GM12801 (cell line): ENCODE measurements around the gene PIGBOS1.

Experiments used
- TF ChIP-seq, protein P1 (sequence below): IDR thresholded peaks from one replicate; pipeline ENCODE4 v1.5.1; 2011; ENCODE audit warnings: control low read depth; ENCODE audit not compliant: insufficient read length; ENCODE audit errors: extremely low read depth

PIGBOS1 gene

DNA sequence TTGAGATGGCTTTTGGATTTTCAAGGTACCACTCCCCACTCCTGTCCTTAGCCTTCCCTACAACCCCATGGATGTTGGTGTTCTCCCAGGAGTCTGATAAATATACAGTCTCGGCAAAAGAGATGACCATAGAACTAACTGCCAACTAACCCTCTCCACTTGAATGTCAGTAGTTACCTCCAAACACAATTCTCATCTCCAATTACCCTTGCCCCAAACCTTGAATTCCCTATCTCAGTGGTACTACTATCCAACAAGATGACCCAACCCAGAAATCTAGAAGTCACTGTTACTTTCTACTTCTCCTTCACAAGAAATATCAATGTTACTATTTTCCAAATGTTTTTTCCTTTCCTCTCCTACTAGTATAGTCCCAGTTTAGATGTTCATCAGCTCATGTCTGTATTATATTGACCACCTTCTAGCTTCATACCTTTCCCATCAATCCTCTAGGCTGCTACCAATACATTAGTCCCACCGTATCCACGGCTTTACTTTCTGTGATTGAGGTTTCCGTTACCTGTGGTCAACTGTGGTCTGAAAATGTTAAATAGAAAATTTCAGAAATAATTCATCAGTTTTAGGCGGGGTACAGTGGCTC lies 38.2 kb upstream of the PIGBOS1 start:
- TF ChIP-seq, protein P1, sequence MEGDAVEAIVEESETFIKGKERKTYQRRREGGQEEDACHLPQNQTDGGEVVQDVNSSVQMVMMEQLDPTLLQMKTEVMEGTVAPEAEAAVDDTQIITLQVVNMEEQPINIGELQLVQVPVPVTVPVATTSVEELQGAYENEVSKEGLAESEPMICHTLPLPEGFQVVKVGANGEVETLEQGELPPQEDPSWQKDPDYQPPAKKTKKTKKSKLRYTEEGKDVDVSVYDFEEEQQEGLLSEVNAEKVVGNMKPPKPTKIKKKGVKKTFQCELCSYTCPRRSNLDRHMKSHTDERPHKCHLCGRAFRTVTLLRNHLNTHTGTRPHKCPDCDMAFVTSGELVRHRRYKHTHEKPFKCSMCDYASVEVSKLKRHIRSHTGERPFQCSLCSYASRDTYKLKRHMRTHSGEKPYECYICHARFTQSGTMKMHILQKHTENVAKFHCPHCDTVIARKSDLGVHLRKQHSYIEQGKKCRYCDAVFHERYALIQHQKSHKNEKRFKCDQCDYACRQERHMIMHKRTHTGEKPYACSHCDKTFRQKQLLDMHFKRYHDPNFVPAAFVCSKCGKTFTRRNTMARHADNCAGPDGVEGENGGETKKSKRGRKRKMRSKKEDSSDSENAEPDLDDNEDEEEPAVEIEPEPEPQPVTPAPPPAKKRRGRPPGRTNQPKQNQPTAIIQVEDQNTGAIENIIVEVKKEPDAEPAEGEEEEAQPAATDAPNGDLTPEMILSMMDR, result no peak

DNA sequence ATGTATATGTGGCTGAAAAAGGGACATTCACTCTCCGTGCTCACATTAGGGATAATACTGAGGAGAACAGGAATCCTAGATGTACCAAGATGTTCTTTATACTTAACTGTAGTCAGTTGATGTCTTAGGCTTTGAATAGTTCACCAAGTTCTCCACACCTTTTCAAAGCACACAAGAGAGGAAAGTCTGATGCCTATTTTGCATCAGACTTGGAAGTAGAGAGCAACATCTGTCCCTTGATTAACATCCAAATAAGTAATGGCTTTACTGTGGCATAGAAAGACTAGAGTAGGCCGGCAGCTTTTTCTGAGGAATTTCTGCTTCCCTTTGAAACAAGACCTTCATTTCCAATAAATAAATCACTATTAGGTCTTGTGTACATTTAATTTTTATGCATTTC lies 34.1 kb upstream of the PIGBOS1 start:
- TF ChIP-seq, protein P1, result no peak

DNA sequence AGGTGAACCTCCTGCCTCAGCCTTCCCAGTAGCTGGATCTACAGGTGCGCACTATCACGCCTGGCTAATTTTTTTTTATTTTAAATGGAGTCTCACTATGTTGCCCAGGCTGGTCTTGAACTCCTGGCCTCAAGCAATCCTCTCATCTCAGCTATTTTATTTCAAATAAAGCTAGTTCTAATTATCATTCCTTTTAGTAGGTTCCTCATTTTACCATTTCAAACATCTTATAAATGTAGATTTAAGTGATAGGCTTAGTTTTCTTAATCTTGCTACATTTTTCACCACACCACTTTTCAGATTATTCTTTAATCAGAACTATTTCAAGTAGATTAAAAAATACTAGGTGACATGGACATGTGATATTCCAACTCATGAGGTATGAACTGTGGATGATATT lies 30.4 kb upstream of the PIGBOS1 start:
- TF ChIP-seq, protein P1, result no peak

DNA sequence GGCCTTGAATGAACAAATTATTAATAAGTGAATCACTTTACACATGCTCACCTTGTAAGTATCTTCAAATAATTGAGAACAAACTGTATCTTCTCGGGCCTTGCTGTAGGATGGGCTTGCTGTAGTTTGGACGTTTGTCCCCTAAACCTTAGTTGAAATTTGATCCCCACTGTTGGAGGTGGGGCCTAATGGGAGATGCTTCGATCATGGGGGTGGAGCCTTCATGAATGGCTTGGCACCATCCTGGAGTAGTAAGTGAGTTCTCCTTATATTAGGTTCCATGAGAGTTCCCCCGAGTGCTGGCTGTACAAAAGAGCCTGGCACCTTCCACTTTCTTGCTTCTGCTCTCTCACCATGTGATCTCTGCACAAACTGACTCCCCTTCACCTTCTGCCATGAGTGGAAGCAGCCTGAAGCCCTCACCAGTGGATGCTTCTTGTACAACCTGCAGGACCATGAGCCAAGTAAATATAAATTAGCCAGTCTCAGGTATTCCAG lies 29.4 kb upstream of the PIGBOS1 start:
- TF ChIP-seq, protein P1, result no peak

DNA sequence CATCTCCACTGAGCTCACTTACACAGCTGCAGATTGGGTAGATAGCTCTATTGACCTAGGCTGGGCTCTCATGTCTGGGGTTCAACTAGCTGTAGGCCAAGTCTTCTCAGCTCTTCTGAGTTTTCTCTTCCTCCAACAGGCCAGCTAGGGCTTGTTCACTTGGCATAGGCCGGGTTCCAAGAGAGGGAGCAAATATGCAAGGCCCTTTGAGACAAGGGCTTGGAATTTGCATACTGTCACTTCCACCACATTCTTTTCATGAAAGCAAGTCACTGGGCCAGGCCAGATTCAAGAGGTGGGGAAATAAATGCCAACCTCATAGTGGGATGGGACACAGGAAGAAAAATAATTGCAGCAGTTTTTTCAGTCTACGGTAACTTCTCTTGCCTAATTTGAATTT lies 25.3 kb upstream of the PIGBOS1 start:
- TF ChIP-seq, protein P1, result no peak

DNA sequence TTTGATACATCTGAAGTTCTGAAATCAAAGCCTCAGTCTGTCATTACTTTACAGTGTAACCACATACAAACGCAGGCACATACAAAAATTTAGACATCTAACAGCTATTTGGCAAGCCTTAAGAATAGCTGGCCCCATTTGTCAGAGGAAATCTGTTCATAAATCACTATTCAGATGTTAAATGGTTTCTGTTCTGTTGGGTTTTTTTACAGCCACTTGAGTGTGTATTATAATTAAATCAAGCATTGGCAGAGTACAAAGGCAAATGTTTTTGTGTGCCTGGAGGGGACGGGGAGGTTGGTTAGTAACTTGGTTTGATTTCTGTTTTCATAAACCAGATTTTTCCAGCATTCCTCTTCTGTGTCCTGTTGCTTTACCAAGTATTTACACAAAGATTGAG lies 24.2 kb upstream of the PIGBOS1 start:
- TF ChIP-seq, protein P1, result no peak

DNA sequence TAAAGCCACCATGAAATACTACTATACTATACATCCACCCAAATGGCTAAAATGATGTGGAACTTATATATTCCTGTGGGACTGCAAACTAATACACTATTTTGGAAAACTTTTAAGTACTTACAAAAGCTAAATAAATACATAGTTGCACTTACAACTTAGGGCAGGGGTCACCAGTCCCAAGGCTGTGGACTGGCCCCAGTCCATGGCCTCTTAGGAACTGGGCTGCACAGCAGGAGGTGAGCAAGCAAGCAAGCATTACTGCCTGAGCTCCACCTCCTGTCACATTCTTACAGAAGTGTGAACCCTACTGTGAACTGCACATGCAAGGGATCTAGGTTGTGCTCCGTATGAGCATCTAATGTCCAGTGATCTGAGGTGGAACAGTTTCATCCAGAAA lies 18.2 kb upstream of the PIGBOS1 start:
- TF ChIP-seq, protein P1, result no peak

DNA sequence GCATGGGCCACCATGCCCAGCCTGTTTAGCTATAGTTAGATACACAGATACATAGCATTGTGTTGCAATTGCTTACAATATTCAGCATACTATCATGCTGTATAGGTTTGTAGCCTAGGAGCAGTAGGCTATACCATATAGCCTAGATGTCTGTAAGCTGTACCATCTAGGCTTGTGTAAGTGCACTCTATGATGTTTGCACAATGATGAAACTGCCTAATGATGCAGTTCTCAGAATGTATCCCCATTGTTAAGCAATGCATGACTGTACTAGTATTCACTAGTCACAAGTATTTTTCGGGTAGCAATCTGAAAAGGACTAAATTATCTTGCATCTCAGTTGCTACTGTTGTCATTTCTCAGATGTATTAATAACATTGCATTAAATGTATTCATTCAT lies 16.1 kb upstream of the PIGBOS1 start:
- TF ChIP-seq, protein P1, result no peak
